Neural cell (in vitro differentiated cells): Measurements from ENCODE around the gene PHF23.

ENCODE experiments used
- EP300 ChIP-seq: fragments of 450-650 bp; conservative IDR thresholded peaks from 2 replicates; pipeline ENCODE4 v1.6.1; 2014; ENCODE audit warnings: antibody characterized with exemption, mild to moderate bottlenecking, moderate library complexity; ENCODE audit not compliant: poor library complexity, severe bottlenecking
- EZH2 ChIP-seq: fragments of 200-600, 300-800 bp; shearing (Covaris generic), sonication (generic); IDR thresholded peaks from 2 replicates; pipeline ENCODE4 v1.6.1; 2014; ENCODE audit warnings: antibody characterized with exemption, low read length, borderline replicate concordance, mild to moderate bottlenecking; ENCODE audit not compliant: insufficient read depth, poor library complexity, severe bottlenecking
- MXI1 ChIP-seq: fragments of 450-650 bp; conservative IDR thresholded peaks from 2 replicates; pipeline ENCODE4 v1.6.1; 2014; ENCODE audit warnings: antibody characterized with exemption, mild to moderate bottlenecking; ENCODE audit not compliant: poor library complexity, severe bottlenecking
- POLR2AphosphoS5 ChIP-seq: IDR thresholded peaks from 2 replicates; pipeline ENCODE4 v1.6.1; 2012
- RAD21 ChIP-seq: fragments of 450-650 bp; conservative IDR thresholded peaks from 2 replicates; pipeline ENCODE4 v1.6.1; 2014; ENCODE audit warnings: antibody characterized with exemption, mild to moderate bottlenecking, moderate library complexity
- SMC3 ChIP-seq: fragments of 450-650 bp; conservative IDR thresholded peaks from 2 replicates; pipeline ENCODE4 v1.6.1; 2014; ENCODE audit warnings: antibody characterized with exemption, mild to moderate bottlenecking, moderate library complexity; ENCODE audit not compliant: poor library complexity
- TAF1 ChIP-seq: IDR thresholded peaks from 2 replicates; pipeline ENCODE4 v1.6.1; 2012; ENCODE audit warnings: low read depth
- TF ChIP-seq, protein P1 (sequence below): fragments of 450-650 bp; IDR thresholded peaks from 2 replicates; pipeline ENCODE4 v1.5.1; 2014; ENCODE audit warnings: antibody characterized with exemption, mild to moderate bottlenecking, moderate library complexity; ENCODE audit not compliant: poor library complexity, severe bottlenecking

DNA sequence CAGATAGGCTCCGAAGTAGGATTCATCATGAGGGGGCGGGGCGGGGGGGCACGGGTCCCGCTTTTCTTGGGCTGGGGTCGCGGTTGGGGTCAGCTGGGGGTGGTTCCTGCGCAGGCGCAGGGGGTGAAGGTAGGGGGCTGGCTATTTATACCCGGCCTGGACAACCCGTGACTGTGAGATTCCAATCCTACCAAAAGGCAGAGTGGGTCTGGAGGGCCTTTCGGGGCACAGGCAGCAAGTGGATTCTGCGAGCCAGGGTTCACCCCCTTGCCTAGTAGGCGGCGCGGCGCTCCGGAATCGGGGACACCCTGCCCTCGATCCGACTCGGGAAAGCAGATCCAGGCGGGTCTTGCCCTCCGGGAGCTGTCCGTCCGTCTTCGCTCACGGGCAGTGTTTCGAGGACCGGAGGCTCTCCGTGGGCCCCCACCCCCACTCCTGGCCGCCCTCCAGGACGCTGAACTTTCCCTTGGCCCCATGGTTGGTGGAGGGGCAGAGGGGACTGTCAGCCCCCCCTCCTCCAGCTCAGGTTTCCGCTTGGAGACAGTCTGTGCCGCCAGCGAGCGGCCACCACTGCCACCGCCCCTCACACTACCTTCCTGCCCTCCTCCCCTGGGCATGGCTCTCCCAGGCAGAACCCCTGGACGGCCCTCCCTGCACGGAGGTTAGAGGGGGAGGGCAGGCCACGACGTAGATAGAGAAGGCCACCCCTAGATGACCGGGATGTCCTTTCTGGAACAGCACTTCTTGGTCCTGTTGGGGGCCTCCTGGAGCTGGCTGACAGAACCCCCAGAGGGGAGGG is 42.9 kb upstream of the PHF23 start:
- TF ChIP-seq, protein P1, sequence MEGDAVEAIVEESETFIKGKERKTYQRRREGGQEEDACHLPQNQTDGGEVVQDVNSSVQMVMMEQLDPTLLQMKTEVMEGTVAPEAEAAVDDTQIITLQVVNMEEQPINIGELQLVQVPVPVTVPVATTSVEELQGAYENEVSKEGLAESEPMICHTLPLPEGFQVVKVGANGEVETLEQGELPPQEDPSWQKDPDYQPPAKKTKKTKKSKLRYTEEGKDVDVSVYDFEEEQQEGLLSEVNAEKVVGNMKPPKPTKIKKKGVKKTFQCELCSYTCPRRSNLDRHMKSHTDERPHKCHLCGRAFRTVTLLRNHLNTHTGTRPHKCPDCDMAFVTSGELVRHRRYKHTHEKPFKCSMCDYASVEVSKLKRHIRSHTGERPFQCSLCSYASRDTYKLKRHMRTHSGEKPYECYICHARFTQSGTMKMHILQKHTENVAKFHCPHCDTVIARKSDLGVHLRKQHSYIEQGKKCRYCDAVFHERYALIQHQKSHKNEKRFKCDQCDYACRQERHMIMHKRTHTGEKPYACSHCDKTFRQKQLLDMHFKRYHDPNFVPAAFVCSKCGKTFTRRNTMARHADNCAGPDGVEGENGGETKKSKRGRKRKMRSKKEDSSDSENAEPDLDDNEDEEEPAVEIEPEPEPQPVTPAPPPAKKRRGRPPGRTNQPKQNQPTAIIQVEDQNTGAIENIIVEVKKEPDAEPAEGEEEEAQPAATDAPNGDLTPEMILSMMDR: no peak
- TF ChIP-seq SMC3: no peak
- TF ChIP-seq EP300: no peak
- no peak for TF ChIP-seq POLR2AphosphoS5
- peak; percentile 27 for TF ChIP-seq EZH2
- no peak for TF ChIP-seq MXI1
- TF ChIP-seq RAD21: no peak
- TF ChIP-seq TAF1: no peak
